Measurements from ENCODE around the gene SMTNL1.

DNA sequence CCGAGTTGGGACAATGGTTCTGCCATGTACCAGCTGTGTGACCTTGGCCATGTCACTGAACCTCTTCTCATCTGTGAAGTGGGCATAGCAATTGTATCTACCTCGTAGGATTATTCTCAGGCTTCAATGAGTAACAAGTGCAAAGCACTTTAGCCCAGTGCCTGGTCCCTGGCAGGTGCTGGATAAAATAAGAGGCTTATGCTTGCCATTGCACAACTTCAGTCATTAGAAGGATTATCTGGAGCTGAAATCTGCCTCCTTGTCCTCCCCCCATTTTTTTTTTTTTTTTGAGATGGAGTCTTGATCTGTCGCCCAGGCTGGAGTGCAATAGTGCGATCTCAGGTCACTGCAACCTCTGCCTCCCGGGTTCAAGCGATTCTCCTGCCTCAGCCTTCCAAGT, 7.2 kb downstream of the SMTNL1 start:
- TF ChIP-seq, protein P1, sequence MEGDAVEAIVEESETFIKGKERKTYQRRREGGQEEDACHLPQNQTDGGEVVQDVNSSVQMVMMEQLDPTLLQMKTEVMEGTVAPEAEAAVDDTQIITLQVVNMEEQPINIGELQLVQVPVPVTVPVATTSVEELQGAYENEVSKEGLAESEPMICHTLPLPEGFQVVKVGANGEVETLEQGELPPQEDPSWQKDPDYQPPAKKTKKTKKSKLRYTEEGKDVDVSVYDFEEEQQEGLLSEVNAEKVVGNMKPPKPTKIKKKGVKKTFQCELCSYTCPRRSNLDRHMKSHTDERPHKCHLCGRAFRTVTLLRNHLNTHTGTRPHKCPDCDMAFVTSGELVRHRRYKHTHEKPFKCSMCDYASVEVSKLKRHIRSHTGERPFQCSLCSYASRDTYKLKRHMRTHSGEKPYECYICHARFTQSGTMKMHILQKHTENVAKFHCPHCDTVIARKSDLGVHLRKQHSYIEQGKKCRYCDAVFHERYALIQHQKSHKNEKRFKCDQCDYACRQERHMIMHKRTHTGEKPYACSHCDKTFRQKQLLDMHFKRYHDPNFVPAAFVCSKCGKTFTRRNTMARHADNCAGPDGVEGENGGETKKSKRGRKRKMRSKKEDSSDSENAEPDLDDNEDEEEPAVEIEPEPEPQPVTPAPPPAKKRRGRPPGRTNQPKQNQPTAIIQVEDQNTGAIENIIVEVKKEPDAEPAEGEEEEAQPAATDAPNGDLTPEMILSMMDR (IDR thresholded peaks at IDR 0.05) = no peak
- TF ChIP-seq POLR2A (IDR thresholded peaks at IDR 0.05) = no peak

All from esophagus squamous epithelium (tissue), 4 donors.